G401.6 (cell line): ENCODE data around the gene CNTN5.

ENCODE experiments used
- FAIRE-seq: peaks from 2 replicates; lab custom pipeline; 2012; peaks lifted over from hg19 to GRCh38; lab: Jason Lieb, UNC

CNTN5 gene

DNA sequence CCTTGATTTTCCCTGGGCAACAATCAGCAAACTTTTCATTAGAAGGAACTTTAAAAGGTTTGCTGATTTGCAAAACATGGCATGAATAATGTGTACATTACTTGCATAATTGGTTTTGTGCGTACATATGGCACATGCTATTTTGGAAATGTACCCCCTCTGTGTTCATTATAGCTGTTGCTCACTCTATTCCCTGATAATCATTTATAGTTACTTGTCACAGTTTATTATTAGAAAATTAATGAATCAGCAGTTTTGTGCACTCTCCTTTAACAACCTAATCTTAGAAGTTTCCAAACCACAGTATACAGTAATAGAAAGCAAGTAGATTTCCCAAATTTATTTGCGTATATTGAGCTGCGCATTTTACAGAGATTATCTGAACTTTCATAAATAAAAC is 389.9 kb downstream of the CNTN5 start:
- FAIRE-seq: no peak

DNA sequence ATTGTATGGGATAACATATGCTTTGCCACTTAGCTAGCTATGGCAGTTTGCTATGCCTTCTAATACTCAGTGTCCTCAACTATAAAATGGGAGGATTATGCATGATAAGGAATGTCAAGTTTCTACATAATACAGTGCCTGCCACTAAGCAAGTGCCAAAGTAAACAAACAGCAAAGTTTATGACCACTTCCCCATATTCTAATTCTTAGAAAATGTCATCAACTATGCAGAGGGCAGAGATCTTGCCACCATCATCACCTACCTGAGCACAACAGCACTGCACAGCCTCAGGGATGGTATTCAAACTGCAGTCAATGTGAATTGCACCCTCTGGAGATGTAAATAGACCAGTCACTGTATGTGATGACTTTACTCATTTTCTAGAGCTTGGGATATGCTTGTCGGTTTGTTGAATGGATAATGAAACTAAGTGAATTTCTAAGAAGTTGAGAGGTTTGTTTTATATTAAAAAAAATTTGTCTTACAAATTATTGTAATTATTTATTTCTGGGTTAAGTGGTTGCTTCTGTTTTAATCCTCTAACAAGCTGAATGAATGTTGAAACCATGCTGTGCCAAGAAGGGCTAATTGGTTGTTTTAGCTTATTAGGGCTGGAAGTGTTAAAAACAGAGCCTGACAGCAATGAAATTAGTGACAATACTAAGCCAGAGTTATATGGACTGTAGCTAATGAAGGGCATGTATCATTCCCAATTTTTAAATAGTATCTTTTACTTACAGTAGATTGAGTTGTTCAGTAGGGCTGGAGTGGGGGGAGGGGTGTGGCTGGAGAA is 398.4 kb downstream of the CNTN5 start:
- FAIRE-seq: no peak

DNA sequence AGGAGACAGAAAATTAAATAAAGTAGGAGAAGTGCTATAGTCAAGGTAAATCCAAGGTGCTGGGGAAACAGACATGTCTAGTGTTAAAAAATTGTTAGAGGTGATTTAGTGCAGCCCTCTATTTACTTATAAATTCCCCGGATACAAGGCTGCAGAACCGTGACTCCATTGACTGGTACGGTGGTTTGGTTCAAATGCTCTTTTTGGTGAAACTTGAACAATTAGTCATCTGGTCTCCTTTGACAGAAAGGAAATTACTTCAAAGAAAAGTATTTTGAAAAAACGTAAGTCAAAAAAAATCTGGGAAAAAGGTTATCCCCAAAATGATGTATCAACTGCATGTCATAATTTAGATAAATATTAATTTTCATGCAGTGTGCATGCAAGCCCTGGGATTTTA is 399.2 kb downstream of the CNTN5 start:
- no peak for FAIRE-seq

DNA sequence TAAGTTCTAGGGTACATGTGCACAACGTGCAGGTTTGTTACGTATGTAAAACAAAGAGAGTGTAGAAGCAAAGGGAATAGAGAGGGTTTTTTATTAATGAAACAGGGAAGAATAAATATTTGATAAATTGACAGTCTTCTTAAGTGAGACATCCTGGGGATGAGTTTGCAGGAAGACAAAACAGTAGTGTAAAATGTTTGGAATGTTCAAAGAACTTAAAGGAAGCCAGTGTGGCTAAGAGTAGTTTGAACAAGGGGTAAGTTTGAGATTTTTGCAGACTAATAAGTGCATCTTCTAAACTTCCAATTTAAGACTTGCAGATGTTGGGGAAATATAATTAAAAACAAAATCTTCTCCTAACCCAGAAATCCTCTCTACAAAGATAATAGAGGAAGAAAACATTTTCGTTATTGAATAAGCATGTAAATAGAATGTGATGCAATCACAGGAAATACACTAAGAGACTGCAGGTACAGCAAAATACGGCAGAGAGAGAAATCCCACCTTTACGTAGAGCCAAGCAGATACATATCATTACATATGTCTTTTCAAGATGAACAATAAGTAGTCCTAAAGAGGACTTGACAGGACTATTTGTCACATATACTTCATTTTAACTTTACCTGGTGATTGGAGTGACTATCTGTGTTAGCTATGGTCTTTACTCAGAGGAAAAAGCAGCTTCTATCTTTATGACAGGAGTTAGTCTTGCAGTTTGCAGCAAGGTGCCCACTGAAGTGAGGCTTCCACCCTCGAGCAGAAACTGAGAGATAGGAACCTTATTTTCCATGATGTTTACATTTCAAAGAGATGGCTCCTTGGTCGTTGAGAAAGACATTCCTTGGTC is 402.1 kb downstream of the CNTN5 start:
- FAIRE-seq: no peak

DNA sequence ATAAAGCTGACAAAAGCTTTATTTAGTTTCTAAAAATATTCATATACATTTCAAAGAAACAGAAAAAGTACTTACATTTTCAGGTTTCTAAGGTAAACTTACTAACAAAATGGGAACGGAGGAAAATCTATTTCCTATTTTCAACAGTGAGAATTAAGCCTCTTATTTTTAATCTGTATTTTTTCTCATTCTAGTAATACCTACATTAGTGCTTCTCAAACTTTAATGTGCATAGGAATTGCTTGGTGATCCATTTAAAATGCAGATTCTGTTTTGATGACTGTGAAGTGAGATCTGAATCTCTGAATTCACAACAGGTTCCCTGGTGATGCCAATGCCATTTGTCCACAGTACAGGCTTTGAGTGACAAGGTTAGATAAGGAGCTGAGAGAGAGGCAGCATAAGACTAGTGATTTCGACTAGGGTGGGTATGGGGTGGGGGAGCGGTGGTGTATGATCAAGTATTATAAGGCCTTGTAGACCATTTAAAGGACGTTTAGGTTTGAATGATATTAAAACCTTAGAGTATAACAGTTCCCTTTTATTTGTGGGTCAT is 402.8 kb downstream of the CNTN5 start:
- FAIRE-seq: no peak

DNA sequence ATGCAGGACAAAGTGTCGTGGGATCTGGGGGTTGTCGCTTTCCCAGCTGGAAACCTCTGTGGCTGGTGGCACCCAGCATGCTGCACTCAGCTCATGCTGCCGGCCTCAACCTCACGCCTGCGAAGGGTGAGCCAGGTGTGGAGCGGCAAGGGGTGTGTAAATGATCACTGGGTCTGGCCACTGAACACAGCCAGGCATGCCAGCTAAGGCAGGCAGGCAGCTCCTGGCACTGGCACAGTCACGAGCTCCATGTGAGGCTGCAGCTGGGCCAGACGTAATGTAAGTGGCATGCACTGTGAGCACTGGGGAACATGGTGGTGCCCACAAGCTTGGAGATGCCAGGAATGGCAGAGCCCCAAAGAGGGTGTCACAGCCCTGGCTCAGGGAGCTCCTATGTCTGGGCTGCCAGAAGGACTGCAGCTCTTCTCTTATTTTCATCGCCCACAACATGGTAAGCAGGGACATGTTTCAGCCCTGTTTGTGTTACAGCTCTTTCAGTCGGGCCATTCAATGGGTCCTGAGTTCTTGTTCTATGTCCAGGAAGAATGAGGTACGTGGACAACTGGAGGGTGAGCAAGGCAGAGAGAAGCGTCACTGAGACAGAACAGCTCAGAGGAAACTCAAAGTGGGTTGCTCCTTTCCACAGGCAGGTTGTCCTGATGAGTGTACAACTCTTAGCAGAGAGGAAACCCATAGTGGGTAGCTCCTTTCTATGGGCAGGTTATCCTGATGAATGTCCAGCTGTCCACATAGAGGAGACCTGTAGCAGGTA is 403.8 kb downstream of the CNTN5 start:
- FAIRE-seq: no peak

DNA sequence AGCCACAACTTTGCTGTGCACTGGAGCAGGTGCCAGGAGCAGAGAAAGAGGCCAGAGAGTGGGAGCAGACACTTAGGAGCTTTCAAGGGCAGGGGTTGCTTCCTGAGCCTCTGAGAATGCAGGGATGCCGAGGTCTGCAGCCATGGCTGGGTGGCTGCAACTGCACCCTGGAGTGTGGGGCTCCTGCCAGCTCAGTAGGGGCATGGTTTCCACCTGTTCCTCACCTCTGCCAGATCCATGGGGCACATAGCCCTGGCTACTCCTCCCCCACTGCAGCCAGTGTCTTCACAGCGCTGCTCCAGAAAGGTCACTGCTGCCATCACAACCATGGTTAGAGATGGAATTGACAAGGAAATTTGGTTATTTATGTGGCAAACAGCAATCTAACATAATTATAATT is 404.8 kb downstream of the CNTN5 start:
- FAIRE-seq: no peak

DNA sequence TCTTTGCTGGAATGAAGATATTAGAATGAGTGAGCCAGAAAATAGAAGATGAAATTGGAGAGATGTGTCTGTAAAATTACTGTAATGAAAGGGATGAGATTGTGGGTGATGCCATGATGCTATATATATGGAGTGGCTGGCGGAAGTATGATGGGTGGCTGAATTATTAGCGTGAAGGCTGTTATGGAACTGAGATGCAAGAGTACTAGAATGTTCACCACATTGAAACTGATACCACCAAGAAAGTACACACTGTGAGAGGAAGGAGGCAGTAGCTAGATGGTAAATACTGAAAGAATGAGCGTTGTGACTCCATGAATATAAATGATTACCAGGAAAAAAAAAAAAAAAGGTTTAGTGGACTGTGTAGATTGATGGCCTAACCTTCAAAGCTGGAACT is 411.9 kb downstream of the CNTN5 start:
- no peak for FAIRE-seq

DNA sequence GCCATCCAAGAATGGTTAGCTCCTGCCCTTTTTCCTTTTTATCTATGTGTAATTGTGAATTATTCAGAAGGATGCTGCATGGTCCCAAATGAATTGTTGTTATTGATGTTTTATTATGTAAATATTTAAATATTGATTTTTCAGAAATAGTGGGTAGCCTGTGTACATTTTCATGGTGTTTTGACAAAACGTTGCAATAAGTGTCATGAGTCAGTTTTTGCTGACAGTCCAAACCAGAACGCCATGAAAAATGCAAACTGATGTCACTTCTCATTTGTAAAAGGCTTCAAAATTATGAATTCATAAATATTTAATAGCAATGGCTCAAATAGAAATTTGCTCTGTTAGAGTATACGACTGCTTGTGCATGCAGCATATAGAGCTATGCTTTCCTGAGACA is 422.5 kb downstream of the CNTN5 start:
- no peak for FAIRE-seq

DNA sequence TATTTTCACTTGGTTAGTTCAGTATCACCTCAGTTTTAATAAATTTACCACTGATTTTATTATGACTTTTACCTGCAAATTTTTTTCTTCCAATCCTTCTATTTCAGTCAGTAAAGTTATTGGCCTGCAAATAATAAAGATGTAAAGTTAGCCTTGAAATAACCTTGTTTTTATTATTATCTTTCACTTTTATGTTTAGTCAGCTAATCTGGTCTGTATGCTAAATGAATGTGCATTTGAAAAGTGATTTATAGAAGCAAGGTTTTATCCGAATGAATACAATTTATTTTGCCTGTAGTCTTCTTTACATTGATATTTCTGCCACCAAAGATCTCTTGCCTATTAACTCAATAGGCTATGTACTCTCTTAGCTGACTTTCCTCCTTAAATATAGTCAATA is 425.7 kb downstream of the CNTN5 start:
- FAIRE-seq: no peak

DNA sequence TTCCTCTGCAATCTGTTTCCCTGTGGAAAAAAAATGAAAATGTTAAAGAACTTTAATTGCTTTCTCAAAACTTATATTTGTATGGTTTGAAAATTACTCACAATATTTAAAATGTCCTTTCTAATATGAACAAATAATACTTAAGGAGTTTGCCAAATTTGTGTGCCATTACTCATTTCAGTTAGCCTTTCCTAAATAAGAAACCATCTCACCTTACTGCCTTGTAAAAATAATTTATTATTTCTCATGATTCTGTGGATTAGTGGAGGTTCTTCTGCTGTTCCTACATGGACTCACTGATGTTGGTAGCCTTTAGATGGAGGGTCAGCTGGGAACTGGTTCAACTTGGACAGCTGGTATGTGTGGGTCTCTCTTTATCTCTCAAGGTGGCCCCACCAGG is 428.6 kb downstream of the CNTN5 start:
- FAIRE-seq: no peak

DNA sequence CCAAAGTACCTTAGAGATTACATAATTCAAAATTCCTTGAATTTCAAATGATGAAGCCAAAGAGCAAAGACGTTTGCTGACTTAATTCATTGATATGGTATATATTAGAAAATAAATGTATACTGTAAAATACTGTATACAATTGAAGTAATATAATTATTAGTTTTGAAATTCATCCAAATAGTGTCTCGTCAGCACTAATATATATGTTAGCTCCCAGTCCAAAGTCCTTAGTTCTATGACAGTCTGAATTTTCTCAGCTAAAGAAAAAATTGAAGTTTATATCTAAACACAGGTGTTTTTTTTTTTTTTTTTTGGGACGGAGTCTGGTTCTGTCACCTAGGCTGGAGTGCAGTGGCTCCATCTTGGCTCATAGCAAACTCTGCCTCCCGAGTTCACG is 431.3 kb downstream of the CNTN5 start:
- FAIRE-seq: no peak

DNA sequence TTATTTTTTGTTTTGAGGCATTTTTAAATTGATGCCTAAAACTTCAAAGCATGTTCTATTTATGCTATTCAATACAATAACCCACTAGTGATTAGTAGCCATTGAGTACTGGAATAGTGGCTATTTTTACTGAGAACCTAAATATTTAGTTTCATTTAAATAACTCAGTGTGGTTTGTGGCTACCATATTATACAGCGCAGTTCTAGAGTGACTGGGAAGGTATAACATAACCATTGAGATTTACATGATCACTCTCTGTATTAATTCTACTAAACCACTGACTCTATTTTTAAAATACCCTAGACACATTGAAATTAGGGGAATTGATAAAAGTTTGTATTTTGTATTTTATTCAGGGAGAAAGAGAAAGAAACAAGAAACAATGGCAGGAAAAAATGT is 441.2 kb downstream of the CNTN5 start:
- FAIRE-seq: no peak

DNA sequence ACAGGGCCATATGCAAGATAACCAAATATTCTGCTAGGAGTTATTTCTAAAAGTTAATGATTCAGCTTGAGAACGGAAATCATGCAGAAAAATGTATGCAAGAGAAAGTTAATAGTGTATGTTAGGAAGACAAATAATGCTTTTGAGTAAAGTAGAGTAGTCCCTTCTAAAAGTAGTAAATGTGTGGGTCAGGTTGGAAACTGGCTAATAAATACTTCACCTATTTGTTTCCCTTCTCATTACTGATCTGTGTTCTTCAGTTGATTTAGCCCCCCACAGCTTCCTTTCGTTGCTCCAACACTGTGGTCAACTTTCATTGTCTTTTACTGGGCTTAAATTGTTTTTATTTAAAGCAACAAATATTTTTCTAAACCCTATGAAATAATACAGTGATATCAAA is 444.2 kb downstream of the CNTN5 start:
- no peak for FAIRE-seq

DNA sequence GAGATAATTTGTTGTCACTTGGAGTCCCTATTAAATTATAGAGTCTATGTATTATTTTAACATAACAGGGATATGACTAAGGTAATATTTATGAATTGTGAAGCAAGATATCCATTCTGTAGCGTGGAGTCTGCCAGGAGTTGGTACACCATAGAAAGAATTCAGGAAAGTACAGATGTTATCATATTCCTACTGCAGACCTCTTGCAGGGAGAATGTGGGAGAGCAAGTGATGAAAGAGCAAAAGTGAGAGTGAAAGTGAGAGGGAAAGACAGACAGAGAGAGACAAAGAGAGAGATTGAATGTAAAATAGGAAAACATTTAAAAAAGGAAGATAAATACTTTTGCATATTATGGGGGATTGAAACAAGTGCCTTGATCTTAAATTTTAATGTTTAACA is 468.8 kb downstream of the CNTN5 start:
- no peak for FAIRE-seq

DNA sequence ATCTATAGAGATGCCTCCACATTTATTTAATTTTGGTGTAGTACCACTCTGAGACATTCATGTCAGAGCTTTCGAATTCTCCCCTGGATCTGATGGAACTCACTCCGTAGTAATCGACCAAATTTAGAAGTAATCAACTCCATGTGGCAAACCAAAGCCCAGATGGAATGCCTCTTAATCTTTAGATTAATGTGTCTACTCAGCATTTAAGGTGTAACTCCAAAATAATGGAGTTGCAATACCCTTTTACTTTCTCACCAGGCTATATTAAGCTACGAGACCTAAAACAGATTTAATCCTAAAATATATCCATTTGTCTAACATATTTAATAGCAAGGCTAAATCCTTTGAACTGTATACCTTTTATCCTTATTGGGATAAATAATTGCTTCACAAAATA is 473.3 kb downstream of the CNTN5 start:
- FAIRE-seq: no peak

DNA sequence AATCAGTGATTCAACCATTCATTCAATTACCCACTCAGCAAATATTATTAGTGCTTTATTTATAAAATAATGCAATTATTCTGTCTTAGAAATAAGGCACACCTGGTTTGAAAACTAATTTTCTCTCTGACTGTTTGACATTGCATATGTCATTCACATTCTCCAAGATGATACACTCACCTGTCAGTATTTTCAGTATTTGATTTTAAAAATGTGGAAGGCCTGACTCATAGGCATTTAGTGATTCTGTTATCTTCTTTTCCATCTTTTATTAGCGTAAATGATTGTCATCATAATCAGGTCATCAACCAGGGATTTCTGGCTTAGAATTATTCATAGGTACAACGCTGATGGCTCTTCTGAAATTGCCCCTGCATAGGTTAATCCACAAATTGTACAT is 480.9 kb downstream of the CNTN5 start:
- FAIRE-seq: no peak

DNA sequence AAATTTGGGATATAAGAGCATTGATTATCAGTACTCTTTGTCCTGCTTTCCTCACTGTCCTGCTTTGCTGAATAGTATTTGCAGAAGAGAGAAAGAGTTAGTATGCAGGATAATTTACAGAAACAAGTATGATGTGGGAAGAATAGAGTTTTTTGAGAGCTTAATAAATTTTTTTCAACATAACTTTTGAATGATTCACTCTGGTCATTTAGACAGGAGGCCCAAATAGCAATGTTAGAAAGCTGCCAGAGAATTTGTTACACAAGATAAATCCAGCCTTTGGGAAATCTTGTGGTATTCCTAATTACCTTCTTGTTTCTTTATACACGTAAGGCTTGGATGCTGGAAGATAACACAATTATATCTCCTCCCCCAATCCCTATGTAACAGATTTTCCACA is 484.6 kb downstream of the CNTN5 start:
- no peak for FAIRE-seq

DNA sequence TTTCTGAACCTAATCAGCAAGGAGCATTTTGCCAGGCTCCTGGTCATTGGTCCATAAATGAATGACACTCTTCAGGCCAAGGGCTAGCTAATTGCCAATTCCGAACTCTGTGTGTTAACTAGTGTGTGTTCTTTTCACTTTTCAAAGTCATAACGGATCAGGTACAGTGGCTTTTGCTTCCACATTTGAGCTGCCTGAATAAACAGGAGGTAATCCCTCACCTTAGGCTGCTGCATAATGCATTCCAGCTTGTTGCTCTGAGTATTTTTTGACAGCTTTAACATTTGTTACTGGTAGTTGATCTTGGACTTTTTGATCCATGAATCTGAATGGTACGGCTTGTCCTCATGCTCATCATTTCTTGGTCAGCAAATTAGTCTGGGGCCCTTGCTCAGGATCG is 485.1 kb downstream of the CNTN5 start:
- no peak for FAIRE-seq

DNA sequence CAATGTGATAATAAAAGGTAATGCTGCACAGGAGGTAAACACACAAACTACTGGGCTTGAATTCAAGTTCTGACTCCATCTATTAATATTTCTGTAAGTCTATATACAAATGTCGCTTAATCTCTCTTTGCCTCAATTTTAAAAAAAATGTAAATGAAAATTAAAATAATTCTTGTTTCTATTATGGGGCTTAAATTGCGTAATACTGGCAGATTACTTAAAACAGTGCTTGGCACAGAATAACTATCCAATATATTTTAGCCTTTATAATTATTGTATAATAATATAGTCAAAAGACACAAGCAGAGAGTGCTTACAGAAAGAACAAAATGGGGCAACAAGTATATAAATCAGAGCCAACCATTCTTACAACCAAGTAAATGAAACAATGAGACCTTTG is 489.1 kb downstream of the CNTN5 start:
- FAIRE-seq: no peak

DNA sequence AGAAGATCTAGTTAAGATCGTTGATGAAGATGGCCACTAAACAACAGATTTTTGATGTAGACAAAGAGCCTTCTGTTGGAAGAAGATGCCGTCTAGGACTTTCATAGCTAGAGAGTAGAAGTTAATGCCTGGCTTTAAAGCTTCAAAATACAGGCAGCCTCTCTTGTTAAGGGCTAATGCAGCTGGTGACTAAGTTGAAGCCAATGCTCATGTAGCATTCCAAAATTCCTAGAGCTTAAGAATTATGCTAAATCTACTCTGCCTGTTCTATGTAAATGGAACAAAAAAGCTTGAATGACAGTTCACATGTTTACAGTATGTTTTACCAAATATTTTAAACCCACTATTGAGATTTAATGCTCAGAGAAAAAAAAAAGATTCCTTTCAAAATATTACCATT is 492.6 kb downstream of the CNTN5 start:
- no peak for FAIRE-seq

DNA sequence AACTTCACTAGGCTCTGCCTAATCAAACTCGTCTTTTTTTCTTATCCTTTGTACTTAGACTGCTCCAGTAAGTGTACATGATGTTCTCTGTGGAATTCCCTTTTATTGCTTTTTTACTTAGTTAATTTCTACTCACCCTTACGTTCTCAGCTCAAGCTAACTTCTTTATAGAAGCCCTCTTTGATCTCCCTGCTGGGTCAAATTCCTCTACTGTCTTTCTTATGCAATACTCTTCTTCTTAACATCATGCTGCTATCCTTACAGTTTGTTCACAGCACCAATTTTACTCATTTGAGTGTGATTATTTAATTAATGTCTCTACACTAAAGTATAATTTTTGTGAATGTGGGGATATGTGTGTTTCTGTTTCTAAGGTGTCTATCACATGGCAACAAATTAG is 498.3 kb downstream of the CNTN5 start:
- no peak for FAIRE-seq
